Measurements from ENCODE around the gene PLAAT2. TPM values are rescaled to one million over a fixed set of nuclear protein-coding genes. Genes with fewer than 3 reads are reported as not detected.

The PLAAT2 gene
- total RNA-seq, 1 experiment from 2014 or later, result 0.52 TPM

GRCh38 chr11:63558459-63559157, 4.6 kb downstream of the PLAAT2 start:
- Histone ChIP-seq H3T11ph (ENCODE audit: low read length) (no peak overlapping the region), H2AK5ac (ENCODE audit: insufficient read length, low read length) (no peak overlapping the region), H3K18ac (ENCODE audit: insufficient read length, low read depth, low read length) (no peak overlapping the region), H4K8ac (replicated peaks; ENCODE audit: insufficient read length, low read depth, low read length) (no peak overlapping the region), H3K4me2 (ENCODE audit: insufficient read depth, insufficient read length, low read length) (no peak overlapping the region), H4K5ac (ENCODE audit: insufficient read length, low read depth, low read length) (no peak overlapping the region), H2AFZ (ENCODE audit: low read length) (no peak overlapping the region), H3K4ac (ENCODE audit: low read depth, low read length) (no peak overlapping the region), H3K27ac (ENCODE audit: insufficient read length, low read depth, low read length) (no peak overlapping the region), H4K91ac (ENCODE audit: insufficient read length, low read depth, low read length) (no peak overlapping the region), H4K20me1 (ENCODE audit: control insufficient read depth, insufficient read depth, insufficient read length) (no peaks in the 10 kb centered on the region), H3K27me3 (ENCODE audit: insufficient read depth, low read length) (no peaks in the 10 kb centered on the region), H2BK15ac (ENCODE audit: low read depth, low read length) (no peak overlapping the region), H3K56ac (ENCODE audit: insufficient read length, low read depth, low read length) (no peak overlapping the region), H3K79me2 (ENCODE audit: insufficient read depth, low read length) (no peaks in the 10 kb centered on the region), H2BK120ac (ENCODE audit: low read depth, low read length, poor library complexity, severe bottlenecking) (no peak overlapping the region), H3K9me3 (ENCODE audit: control insufficient read depth, low read depth, low read length) (no peaks in the 10 kb centered on the region), H3K9ac (ENCODE audit: extremely low read depth, insufficient read length, low read length) (no peak overlapping the region), H2BK12ac (ENCODE audit: insufficient read length, low read depth, low read length) (no peak overlapping the region), H3K4me1 (ENCODE audit: insufficient read depth, low read length) (0 out of 2 replicates have a peak, but pooled peaks cover 4% of the 10 kb centered on the region), H2BK5ac (ENCODE audit: insufficient read length, low read length) (no peak overlapping the region), H3K79me1 (ENCODE audit: insufficient read depth, low read depth, low read length, poor library complexity, severe bottlenecking) (no peaks in the 10 kb centered on the region), H2BK20ac (ENCODE audit: low read depth, low read length, poor library complexity, severe bottlenecking) (no peak overlapping the region), H3K23me2 (ENCODE audit: insufficient read length, low read depth, low read length, poor library complexity, severe bottlenecking) (no peaks in the 10 kb centered on the region), H3K14ac (ENCODE audit: insufficient read depth, low read length) (no peak overlapping the region; the same call in 1 of the 2 replicates), H3K23ac (ENCODE audit: insufficient read length, low read depth, low read length) (no peak overlapping the region)
- peaks cover 2% of the 10 kb centered on the region for H3K27me3 Mint-ChIP-seq (ENCODE audit: low read depth)
- WGBS (ENCODE audit: extremely low coverage, insufficient read length, low lambda C conversion rate), result no CpG with 5 or more reads among the region's 7 CpGs
- peaks cover 26 to 39% of the 10 kb centered on the region in 2 experiments for H3K4me1 Mint-ChIP-seq
- no peak overlapping the region for H3K27ac Mint-ChIP-seq
- DNase-seq, result peak; percentile 23
- no peak overlapping the region for H3K4me3 Mint-ChIP-seq
- TF ChIP-seq CTCF (conservative IDR thresholded peaks at IDR 0.05), result no peak
- H3K9me3 Mint-ChIP-seq, result no peaks in the 10 kb centered on the region
- H3K36me3 Mint-ChIP-seq (ENCODE audit: insufficient read depth in 1 of 3, low read depth in 3 of 3), result no peaks in the 10 kb centered on the region
